ENCODE data around the gene LRP1B. TPM values are rescaled to one million over a fixed set of nuclear protein-coding genes. Genes with fewer than 3 reads are reported as not detected.

The LRP1B gene
- polyA plus RNA-seq, 3 donors: 0.25 to 3.1 (median 2.2) TPM

GRCh38 chr2:140929849-140930248 lies 1201.0 kb downstream of the LRP1B start:
- 41 to 64% (median 60%) methylated on average over 5 of the region's 5 CpGs for WGBS, 3 donors

GRCh38 chr2:140918426-140918825 lies 1212.4 kb downstream of the LRP1B start:
- no peak overlapping the region for H3K27ac ChIP-seq (ENCODE audit: low read depth, low read length)
- WGBS, 3 donors: 72 to 77% (median 74%) methylated on average over 3 of the region's 3 CpGs

More at GRCh38 chr2:140929849-140930248, 1201.0 kb downstream of the LRP1B start:
- no peak overlapping the region for H3K27ac ChIP-seq (ENCODE audit: low read depth, low read length)

GRCh38 chr2:140916410-140916809 lies 1214.4 kb downstream of the LRP1B start:
- no peak overlapping the region for H3K27ac ChIP-seq (ENCODE audit: low read depth, low read length)

- no peak overlapping the region for H3K27ac ChIP-seq (ENCODE audit: low read depth, low read length)
Observed at GRCh38 chr2:140910683-140911082, 1220.1 kb downstream of the LRP1B start.

- WGBS, 3 donors: 37 to 67% (median 64%) methylated on average over 6 of the region's 6 CpGs
- H3K27ac ChIP-seq (ENCODE audit: low read depth, low read length): no peak overlapping the region
Observed at GRCh38 chr2:140905083-140905781, 1225.6 kb downstream of the LRP1B start.

- 61 to 81% (median 77%) methylated on average over 9 of the region's 9 CpGs for WGBS, 3 donors
- no peak overlapping the region for H3K27ac ChIP-seq (ENCODE audit: low read depth, low read length)
Observed at GRCh38 chr2:140895378-140895777, 1235.4 kb downstream of the LRP1B start.

GRCh38 chr2:140893685-140894084 lies 1237.1 kb downstream of the LRP1B start:
- 61 to 70% (median 67%) methylated on average over 4 of the region's 4 CpGs for WGBS, 3 donors
- no peak overlapping the region for H3K27ac ChIP-seq (ENCODE audit: low read depth, low read length)

- 62 to 78% (median 72%) methylated on average over 3 of the region's 3 CpGs for WGBS, 3 donors
- H3K27ac ChIP-seq (ENCODE audit: low read depth, low read length): no peak overlapping the region
Observed at GRCh38 chr2:140892911-140893637, 1237.7 kb downstream of the LRP1B start.

GRCh38 chr2:140892436-140892835 lies 1238.4 kb downstream of the LRP1B start:
- H3K27ac ChIP-seq (ENCODE audit: low read depth, low read length): no peak overlapping the region
- 89 to 92% (median 92%) methylated on average over 5 of the region's 5 CpGs for WGBS, 3 donors

GRCh38 chr2:140891614-140892212 lies 1239.1 kb downstream of the LRP1B start:
- WGBS, 3 donors: 43 to 79% (median 73%) methylated on average over 1 of the region's 1 CpG
- H3K27ac ChIP-seq (ENCODE audit: low read depth, low read length): no peak overlapping the region

- WGBS, 3 donors: 79 to 80% (median 79%) methylated on average over 5 of the region's 5 CpGs
- H3K27ac ChIP-seq (ENCODE audit: low read depth, low read length): no peak overlapping the region
Observed at GRCh38 chr2:140882671-140883620, 1247.9 kb downstream of the LRP1B start.

- 43 to 83% (median 76%) methylated on average over 1 of the region's 1 CpG for WGBS, 3 donors
- no peak overlapping the region for H3K27ac ChIP-seq (ENCODE audit: low read depth, low read length)
Observed at GRCh38 chr2:140880573-140880972, 1250.2 kb downstream of the LRP1B start.

- H3K27ac ChIP-seq (ENCODE audit: low read depth, low read length): no peak overlapping the region
- 88 to 94% (median 91%) methylated on average over 1 of the region's 1 CpG for WGBS, 3 donors
Observed at GRCh38 chr2:140876015-140876414, 1254.8 kb downstream of the LRP1B start.

GRCh38 chr2:140873915-140874531 lies 1256.8 kb downstream of the LRP1B start:
- H3K27ac ChIP-seq (ENCODE audit: low read depth, low read length): no peak overlapping the region

- H3K27ac ChIP-seq (ENCODE audit: low read depth, low read length): no peak overlapping the region
Observed at GRCh38 chr2:140869925-140870324, 1260.9 kb downstream of the LRP1B start.

GRCh38 chr2:140869107-140869506 lies 1261.7 kb downstream of the LRP1B start:
- WGBS, 3 donors: 89 to 92% (median 89%) methylated on average over 3 of the region's 3 CpGs
- H3K27ac ChIP-seq (ENCODE audit: low read depth, low read length): no peak overlapping the region

- no peak overlapping the region for H3K27ac ChIP-seq (ENCODE audit: low read depth, low read length)
- WGBS, 3 donors: 65 to 74% (median 71%) methylated on average over 3 of the region's 3 CpGs
Observed at GRCh38 chr2:140865837-140866236, 1265.0 kb downstream of the LRP1B start.

GRCh38 chr2:140863713-140864112 lies 1267.1 kb downstream of the LRP1B start:
- 49 to 53% (median 51%) methylated on average over 2 of the region's 2 CpGs for WGBS, 3 donors

More at GRCh38 chr2:140863713-140864112, 1267.1 kb downstream of the LRP1B start:
- H3K27ac ChIP-seq (ENCODE audit: low read depth, low read length): no peak overlapping the region
